Measurements from ENCODE around the gene GOLGB1. TPM values are rescaled to one million over a fixed set of nuclear protein-coding genes. Genes with fewer than 3 reads are reported as not detected.

Gene GOLGB1
- polyA plus RNA-seq, 1 experiment: 35.7 TPM

DNA sequence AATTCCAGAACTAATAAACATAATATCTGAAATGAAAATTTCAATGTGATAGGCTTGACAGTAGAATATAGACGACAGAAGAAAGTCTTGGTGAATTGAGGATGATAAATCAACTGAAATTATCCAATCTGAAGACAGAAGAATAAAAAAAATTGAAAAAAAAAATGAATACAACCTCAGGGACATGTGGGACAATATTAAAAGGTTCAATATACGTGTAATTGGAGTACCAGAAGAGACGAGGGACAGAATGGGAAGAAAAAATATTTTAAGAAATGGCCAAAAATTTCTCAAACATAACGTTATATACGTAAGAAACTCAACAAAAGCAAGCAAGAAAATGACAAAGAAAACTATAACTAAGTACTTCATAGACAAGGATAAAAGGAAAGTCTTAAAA is 45.6 kb downstream of the GOLGB1 start:
- no peak for DNase-seq (ENCODE audit: low read depth, low spot score)
- Histone ChIP-seq H3K27ac (ENCODE audit: low read depth, low read length) (no peak overlapping the region), H3K9me3 (ENCODE audit: control insufficient read depth, insufficient read depth, low read length) (no peaks in the 10 kb centered on the region), H3K27me3 (ENCODE audit: control insufficient read depth, insufficient read depth, low read length) (no peaks in the 10 kb centered on the region), H3K4me3 (ENCODE audit: low read depth, low read length) (no peak overlapping the region)
- ChIA-PET POLR2A (no interaction called here), CTCF (no interaction called here)
- TF ChIP-seq, protein P1, sequence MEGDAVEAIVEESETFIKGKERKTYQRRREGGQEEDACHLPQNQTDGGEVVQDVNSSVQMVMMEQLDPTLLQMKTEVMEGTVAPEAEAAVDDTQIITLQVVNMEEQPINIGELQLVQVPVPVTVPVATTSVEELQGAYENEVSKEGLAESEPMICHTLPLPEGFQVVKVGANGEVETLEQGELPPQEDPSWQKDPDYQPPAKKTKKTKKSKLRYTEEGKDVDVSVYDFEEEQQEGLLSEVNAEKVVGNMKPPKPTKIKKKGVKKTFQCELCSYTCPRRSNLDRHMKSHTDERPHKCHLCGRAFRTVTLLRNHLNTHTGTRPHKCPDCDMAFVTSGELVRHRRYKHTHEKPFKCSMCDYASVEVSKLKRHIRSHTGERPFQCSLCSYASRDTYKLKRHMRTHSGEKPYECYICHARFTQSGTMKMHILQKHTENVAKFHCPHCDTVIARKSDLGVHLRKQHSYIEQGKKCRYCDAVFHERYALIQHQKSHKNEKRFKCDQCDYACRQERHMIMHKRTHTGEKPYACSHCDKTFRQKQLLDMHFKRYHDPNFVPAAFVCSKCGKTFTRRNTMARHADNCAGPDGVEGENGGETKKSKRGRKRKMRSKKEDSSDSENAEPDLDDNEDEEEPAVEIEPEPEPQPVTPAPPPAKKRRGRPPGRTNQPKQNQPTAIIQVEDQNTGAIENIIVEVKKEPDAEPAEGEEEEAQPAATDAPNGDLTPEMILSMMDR (IDR thresholded peaks at IDR 0.05; ENCODE audit: low read depth, low read length): no peak

DNA sequence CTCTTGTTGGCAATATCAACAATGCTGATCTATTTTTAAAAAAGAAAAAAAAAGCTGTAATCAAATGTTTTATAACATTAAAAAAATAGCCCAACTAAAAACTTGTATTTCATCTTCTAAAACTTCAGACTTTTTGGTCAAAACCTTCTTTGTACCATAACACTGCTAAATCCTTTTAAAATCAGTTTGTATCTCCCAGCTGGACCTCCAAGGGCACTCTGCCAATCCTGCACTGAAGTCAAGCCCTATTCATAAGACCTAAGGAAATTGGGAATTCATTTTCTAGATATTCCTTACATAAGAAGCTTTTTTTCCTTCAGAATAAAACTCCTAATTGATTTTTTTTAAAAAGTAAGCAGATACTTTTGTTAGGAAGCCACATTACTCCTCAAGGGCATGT is 50.6 kb downstream of the GOLGB1 start:
- POLR2A ChIA-PET: no interaction called here
- no peaks in the 10 kb centered on the region for H3K9me3 ChIP-seq (ENCODE audit: control insufficient read depth, insufficient read depth, low read length)

DNA sequence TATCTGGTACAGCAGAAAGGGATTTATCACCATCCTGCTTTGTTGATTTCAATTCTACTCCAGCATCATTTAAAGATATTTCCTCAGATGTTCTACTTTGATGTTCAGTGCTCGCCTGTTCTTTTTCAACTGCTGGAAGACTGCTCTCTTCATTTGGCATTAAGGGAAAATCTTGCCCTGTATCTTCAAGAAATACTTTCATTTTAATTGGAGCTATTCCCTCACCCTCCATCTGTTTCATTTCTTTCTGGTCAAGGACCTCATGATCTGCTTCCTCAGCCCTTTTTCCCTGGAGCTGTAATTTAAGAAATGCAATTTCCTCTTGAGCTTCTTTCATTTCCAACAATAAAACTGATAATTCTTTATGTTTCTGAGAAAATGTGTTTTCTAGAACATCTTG is 51.1 kb downstream of the GOLGB1 start:
- TF ChIP-seq, protein P1 (IDR thresholded peaks at IDR 0.05; ENCODE audit: low read depth, low read length): no peak
- Histone ChIP-seq H3K9me3 (ENCODE audit: control insufficient read depth, insufficient read depth, low read length) (no peaks in the 10 kb centered on the region), H3K27me3 (ENCODE audit: control insufficient read depth, insufficient read depth, low read length) (no peaks in the 10 kb centered on the region), H3K4me3 (ENCODE audit: low read depth, low read length) (no peak overlapping the region), H3K27ac (ENCODE audit: low read depth, low read length) (no peak overlapping the region)
- no peak for DNase-seq (ENCODE audit: low read depth, low spot score)
- ChIA-PET CTCF (no interaction called here), POLR2A (no interaction called here)

More for the DNA sequence above, 50.6 kb downstream of the GOLGB1 start:
- Histone ChIP-seq H3K27ac (ENCODE audit: low read depth, low read length) (no peak overlapping the region), H3K4me3 (ENCODE audit: low read depth, low read length) (no peak overlapping the region), H3K27me3 (ENCODE audit: control insufficient read depth, insufficient read depth, low read length) (no peaks in the 10 kb centered on the region)
- CTCF ChIA-PET: interaction anchor here (1.1 kb wide), 1 partner anchor 38 kb away, joined by 3 read pairs; the partner anchor contains the start of gene HCLS1
- TF ChIP-seq, protein P1 (IDR thresholded peaks at IDR 0.05; ENCODE audit: low read depth, low read length): no peak
- no peak for DNase-seq (ENCODE audit: low read depth, low spot score)

DNA sequence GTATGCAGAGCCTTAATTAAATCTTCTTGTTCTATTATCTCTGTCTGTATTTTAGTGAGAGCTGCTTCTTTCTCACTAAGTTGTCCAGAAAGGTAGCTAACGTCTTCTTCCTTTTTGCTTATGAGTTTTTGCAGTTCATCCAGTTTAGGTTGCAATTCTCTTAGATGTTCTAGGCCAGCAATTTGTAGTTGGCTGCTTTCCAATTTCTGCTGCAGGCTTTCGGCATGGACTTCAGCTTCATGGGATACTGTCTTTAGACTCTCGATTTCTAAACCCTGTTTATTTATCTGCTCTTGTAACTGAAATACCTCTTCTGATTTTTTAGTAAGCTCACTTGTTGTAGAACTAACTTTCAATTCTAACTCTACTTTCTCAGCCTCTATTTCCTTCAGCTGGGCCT is 53.4 kb downstream of the GOLGB1 start:
- no peak overlapping the region for H3K4me3 ChIP-seq (ENCODE audit: low read depth, low read length)
- H3K27ac ChIP-seq (ENCODE audit: low read depth, low read length): no peak overlapping the region
- ChIA-PET CTCF (interaction anchor here (1.5 kb wide), 1 partner anchor 299 kb away, joined by 3 read pairs; no protein-coding TSS in a partner anchor), POLR2A (no interaction called here)
- H3K27me3 ChIP-seq (ENCODE audit: control insufficient read depth, insufficient read depth, low read length): no peaks in the 10 kb centered on the region
- TF ChIP-seq, protein P1 (IDR thresholded peaks at IDR 0.05; ENCODE audit: low read depth, low read length): no peak
- DNase-seq (ENCODE audit: low read depth, low spot score): no peak
- no peaks in the 10 kb centered on the region for H3K9me3 ChIP-seq (ENCODE audit: control insufficient read depth, insufficient read depth, low read length)

DNA sequence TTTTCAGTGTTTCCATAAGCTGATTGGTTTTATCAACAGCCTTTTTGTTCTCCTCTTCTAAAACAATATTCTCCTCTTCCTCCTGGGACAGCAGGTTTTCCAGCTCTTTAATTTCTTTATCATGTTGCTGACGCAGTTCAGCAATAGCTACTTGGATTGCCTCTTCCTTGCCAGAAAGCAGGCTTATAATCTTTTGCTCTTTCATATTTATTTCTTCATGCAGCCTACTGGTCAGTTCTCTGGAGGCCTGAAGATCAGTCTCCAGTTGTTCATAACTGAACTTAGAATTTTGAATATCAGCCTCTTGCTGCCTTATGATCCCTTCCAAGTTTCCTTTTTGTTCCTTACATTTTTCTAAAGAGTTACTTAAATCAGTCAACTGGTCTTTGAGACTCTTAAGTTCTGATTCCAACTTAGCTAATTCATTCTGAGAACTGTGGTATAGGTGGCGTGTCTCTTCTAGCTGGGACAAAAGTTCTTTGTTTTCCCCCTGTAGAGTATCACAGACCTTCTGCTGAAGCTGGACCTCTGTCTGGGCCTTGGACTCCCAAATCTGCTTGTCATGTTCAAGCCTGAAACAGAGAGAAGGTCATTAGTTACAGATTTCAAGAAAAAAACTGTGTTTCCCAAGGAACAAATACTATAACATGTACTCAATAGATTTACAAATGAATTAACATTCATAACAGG is 57.4 kb downstream of the GOLGB1 start:
- ChIA-PET POLR2A (interaction anchor here (1.0 kb wide), 1 partner anchor 9 kb away, joined by 3 read pairs; no protein-coding TSS in a partner anchor), CTCF (no interaction called here)
- no peaks in the 10 kb centered on the region for H3K27me3 ChIP-seq (ENCODE audit: control insufficient read depth, insufficient read depth, low read length)
- H3K4me3 ChIP-seq (ENCODE audit: low read depth, low read length): no peak overlapping the region
- no peak overlapping the region for H3K27ac ChIP-seq (ENCODE audit: low read depth, low read length)
- TF ChIP-seq, protein P1 (IDR thresholded peaks at IDR 0.05; ENCODE audit: low read depth, low read length): no peak
- no peak for DNase-seq (ENCODE audit: low read depth, low spot score)
- no peaks in the 10 kb centered on the region for H3K9me3 ChIP-seq (ENCODE audit: control insufficient read depth, insufficient read depth, low read length)
